ENCODE results near the gene MYH14.

- no peak for TF ChIP-seq EZH2phosphoT487 (conservative IDR thresholded peaks at IDR 0.05; ENCODE audit: low read length)
- TF ChIP-seq CTCF (IDR thresholded peaks at IDR 0.05; ENCODE audit: insufficient read depth, low read length, poor library complexity, severe bottlenecking): no peak
These were observed 129.9 kb downstream of the MYH14 start for GRCh38 chr19:50333235-50333736.
